Measurements from ENCODE around the gene ZNF497. TPM values are rescaled to one million over a fixed set of nuclear protein-coding genes. Genes with fewer than 3 reads are reported as not detected.

The ZNF497 gene
- total and polyA plus RNA-seq, 4 donors: 0.60 to 4.4 (median 1.3) TPM

GRCh38 chr19:58319241-58319640, 43.3 kb downstream of the ZNF497 start:
- Histone ChIP-seq H3K27ac (ENCODE audit: low read depth in 1 of 2, low read length in 2 of 2) (no peak overlapping the region), H3K9ac (ENCODE audit: low read depth in 1 of 2, low read length in 2 of 2) (no peak overlapping the region), H3K27me3 (ENCODE audit: control insufficient read depth in 4 of 4, insufficient read depth in 4 of 4, low read length in 3 of 4) (no peaks in the 10 kb centered on the region), H3K36me3 (ENCODE audit: control insufficient read depth in 4 of 4, insufficient read depth in 3 of 4, low read depth in 1 of 4, low read length in 3 of 4) (peaks cover 6 to 17% (median 10%) of the 10 kb centered on the region in 4 donors), H3K9me3 (ENCODE audit: control insufficient read depth in 4 of 4, low read length in 3 of 4) (no peaks in the 10 kb centered on the region), H3K4me3 (ENCODE audit: low read depth in 1 of 3, low read length in 3 of 3) (no peak overlapping the region), H3K4me1 (ENCODE audit: control insufficient read depth in 4 of 4, insufficient read depth in 4 of 4, low read length in 3 of 4) (no peaks in the 10 kb centered on the region)
- WGBS: 98% methylated on average over 10 of the region's 10 CpGs
- TF ChIP-seq YY1 (IDR thresholded peaks at IDR 0.05) (no peak), HNF4G (IDR thresholded peaks at IDR 0.05) (no peak), FOXA1 (IDR thresholded peaks at IDR 0.05) (no peak), GABPA (IDR thresholded peaks at IDR 0.05 in 1 of 2, conservative IDR thresholded peaks at IDR 0.05 in 1 of 2) (no peak), RAD21 (IDR thresholded peaks at IDR 0.05) (no peak), NR2F2 (IDR thresholded peaks at IDR 0.05) (no peak), TAF1 (conservative IDR thresholded peaks at IDR 0.05) (no peak), RXRA (IDR thresholded peaks at IDR 0.05) (no peak), FOXA2 (IDR thresholded peaks at IDR 0.05) (no peak), JUND (IDR thresholded peaks at IDR 0.05) (no peak), EGR1 (IDR thresholded peaks at IDR 0.05; ENCODE audit: low read depth in 2 of 2) (no peak), HNF4A (conservative IDR thresholded peaks at IDR 0.05) (no peak), SP1 (IDR thresholded peaks at IDR 0.05) (no peak)
- TF ChIP-seq, protein P1, sequence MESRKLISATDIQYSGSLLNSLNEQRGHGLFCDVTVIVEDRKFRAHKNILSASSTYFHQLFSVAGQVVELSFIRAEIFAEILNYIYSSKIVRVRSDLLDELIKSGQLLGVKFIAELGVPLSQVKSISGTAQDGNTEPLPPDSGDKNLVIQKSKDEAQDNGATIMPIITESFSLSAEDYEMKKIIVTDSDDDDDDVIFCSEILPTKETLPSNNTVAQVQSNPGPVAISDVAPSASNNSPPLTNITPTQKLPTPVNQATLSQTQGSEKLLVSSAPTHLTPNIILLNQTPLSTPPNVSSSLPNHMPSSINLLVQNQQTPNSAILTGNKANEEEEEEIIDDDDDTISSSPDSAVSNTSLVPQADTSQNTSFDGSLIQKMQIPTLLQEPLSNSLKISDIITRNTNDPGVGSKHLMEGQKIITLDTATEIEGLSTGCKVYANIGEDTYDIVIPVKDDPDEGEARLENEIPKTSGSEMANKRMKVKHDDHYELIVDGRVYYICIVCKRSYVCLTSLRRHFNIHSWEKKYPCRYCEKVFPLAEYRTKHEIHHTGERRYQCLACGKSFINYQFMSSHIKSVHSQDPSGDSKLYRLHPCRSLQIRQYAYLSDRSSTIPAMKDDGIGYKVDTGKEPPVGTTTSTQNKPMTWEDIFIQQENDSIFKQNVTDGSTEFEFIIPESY (IDR thresholded peaks at IDR 0.05): no peak
- TF ChIP-seq, protein P2, sequence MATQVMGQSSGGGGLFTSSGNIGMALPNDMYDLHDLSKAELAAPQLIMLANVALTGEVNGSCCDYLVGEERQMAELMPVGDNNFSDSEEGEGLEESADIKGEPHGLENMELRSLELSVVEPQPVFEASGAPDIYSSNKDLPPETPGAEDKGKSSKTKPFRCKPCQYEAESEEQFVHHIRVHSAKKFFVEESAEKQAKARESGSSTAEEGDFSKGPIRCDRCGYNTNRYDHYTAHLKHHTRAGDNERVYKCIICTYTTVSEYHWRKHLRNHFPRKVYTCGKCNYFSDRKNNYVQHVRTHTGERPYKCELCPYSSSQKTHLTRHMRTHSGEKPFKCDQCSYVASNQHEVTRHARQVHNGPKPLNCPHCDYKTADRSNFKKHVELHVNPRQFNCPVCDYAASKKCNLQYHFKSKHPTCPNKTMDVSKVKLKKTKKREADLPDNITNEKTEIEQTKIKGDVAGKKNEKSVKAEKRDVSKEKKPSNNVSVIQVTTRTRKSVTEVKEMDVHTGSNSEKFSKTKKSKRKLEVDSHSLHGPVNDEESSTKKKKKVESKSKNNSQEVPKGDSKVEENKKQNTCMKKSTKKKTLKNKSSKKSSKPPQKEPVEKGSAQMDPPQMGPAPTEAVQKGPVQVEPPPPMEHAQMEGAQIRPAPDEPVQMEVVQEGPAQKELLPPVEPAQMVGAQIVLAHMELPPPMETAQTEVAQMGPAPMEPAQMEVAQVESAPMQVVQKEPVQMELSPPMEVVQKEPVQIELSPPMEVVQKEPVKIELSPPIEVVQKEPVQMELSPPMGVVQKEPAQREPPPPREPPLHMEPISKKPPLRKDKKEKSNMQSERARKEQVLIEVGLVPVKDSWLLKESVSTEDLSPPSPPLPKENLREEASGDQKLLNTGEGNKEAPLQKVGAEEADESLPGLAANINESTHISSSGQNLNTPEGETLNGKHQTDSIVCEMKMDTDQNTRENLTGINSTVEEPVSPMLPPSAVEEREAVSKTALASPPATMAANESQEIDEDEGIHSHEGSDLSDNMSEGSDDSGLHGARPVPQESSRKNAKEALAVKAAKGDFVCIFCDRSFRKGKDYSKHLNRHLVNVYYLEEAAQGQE (IDR thresholded peaks at IDR 0.05): no peak
- TF ChIP-seq, protein P3, sequence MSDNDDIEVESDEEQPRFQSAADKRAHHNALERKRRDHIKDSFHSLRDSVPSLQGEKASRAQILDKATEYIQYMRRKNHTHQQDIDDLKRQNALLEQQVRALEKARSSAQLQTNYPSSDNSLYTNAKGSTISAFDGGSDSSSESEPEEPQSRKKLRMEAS (IDR thresholded peaks at IDR 0.05): no peak
- TF ChIP-seq, protein P4, sequence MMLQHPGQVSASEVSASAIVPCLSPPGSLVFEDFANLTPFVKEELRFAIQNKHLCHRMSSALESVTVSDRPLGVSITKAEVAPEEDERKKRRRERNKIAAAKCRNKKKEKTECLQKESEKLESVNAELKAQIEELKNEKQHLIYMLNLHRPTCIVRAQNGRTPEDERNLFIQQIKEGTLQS (IDR thresholded peaks at IDR 0.05): no peak
- TF ChIP-seq, protein P5, sequence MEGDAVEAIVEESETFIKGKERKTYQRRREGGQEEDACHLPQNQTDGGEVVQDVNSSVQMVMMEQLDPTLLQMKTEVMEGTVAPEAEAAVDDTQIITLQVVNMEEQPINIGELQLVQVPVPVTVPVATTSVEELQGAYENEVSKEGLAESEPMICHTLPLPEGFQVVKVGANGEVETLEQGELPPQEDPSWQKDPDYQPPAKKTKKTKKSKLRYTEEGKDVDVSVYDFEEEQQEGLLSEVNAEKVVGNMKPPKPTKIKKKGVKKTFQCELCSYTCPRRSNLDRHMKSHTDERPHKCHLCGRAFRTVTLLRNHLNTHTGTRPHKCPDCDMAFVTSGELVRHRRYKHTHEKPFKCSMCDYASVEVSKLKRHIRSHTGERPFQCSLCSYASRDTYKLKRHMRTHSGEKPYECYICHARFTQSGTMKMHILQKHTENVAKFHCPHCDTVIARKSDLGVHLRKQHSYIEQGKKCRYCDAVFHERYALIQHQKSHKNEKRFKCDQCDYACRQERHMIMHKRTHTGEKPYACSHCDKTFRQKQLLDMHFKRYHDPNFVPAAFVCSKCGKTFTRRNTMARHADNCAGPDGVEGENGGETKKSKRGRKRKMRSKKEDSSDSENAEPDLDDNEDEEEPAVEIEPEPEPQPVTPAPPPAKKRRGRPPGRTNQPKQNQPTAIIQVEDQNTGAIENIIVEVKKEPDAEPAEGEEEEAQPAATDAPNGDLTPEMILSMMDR (IDR thresholded peaks at IDR 0.05; ENCODE audit: low read depth, low read length, missing input control): no peak
- no peak for DNase-seq (ENCODE audit: low spot score)

Measured in liver (tissue), 9 donors.